ENCODE data around the gene LMX1A. TPM values are rescaled to one million over a fixed set of nuclear protein-coding genes. Genes with fewer than 3 reads are reported as not detected.

Gene LMX1A
- total and polyA plus RNA-seq, 2 of the 13 experiments (the other 11 are each of a cell fraction or from before 2014, with no cell fraction given): 0.07 TPM; not detected in 1

- TF ChIP-seq, protein P1, sequence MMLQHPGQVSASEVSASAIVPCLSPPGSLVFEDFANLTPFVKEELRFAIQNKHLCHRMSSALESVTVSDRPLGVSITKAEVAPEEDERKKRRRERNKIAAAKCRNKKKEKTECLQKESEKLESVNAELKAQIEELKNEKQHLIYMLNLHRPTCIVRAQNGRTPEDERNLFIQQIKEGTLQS (CRISPR knock-in tag; IDR thresholded peaks at IDR 0.05): no peak
- TF ChIP-seq RORA (CRISPR knock-in tag; IDR thresholded peaks at IDR 0.05): no peak
Observed at GRCh38 chr1:165226326-165226725, 130.2 kb downstream of the LMX1A start (continued).

GRCh38 chr1:165225650-165226049 is 130.9 kb downstream of the LMX1A start:
- CTCF ChIA-PET (ENCODE audit: low intra/inter-chr PET ratio, low total read pairs): no interaction called here

More at GRCh38 chr1:165225650-165226049, 130.9 kb downstream of the LMX1A start:
- in situ Hi-C loops (cut with HindIII; ENCODE audit: extremely low pct_ligation_motif_present, low pct_unique_long_range_greater_than_20kb): no loop called here
- Histone ChIP-seq H3K9ac (ENCODE audit: insufficient read depth, low read depth, low read length) (no peak overlapping the region), H3K4me3 (replicated peaks in 1 of 3; ENCODE audit: insufficient read depth in 1 of 3, low read depth in 2 of 3, low read length in 3 of 3) (no peak overlapping the region), H2AFZ (ENCODE audit: low read length) (no peak overlapping the region), H3K36me3 (replicated peaks in 1 of 2; ENCODE audit: control insufficient read depth in 1 of 2, insufficient read depth in 2 of 2, low read length in 2 of 2) (no peaks in the 10 kb centered on the region), H4K20me1 (ENCODE audit: insufficient read depth, low read length) (no peaks in the 10 kb centered on the region), H3K4me2 (ENCODE audit: low read depth, low read length) (no peak overlapping the region), H3K4me1 (ENCODE audit: insufficient read depth, low read length) (peaks cover 35% of the 10 kb centered on the region), H3K27me3 (ENCODE audit: control insufficient read depth in 1 of 2, insufficient read depth in 2 of 2, low read length in 2 of 2) (peaks cover 0 to 1% of the 10 kb centered on the region in 2 experiments; a peak in 1 of 5 replicates), H3K79me2 (ENCODE audit: insufficient read depth, low read length) (no peaks in the 10 kb centered on the region), H3K27ac (ENCODE audit: extremely low read length, insufficient read depth, low read length) (no peak overlapping the region), H3K9me3 (ENCODE audit: low read length) (no peaks in the 10 kb centered on the region)
- DNase-seq (ENCODE audit: low spot score): no peak
- TF ChIP-seq CAMTA2 (CRISPR knock-in tag; IDR thresholded peaks at IDR 0.05; ENCODE audit: borderline replicate concordance) (no peak), FOXO1 (CRISPR knock-in tag; IDR thresholded peaks at IDR 0.05) (no peak), ZBTB40 (IDR thresholded peaks at IDR 0.05) (no peak), ZBTB40 (CRISPR knock-in tag; IDR thresholded peaks at IDR 0.05) (no peak), ATAD3A (CRISPR knock-in tag; IDR thresholded peaks at IDR 0.05) (no peak), ZNF180 (CRISPR knock-in tag; IDR thresholded peaks at IDR 0.05; ENCODE audit: borderline replicate concordance, low read depth) (no peak), ARNTL (CRISPR knock-in tag; IDR thresholded peaks at IDR 0.05) (no peak), RAD51 (IDR thresholded peaks at IDR 0.05; ENCODE audit: borderline replicate concordance) (no peak), KDM5A (IDR thresholded peaks at IDR 0.05; ENCODE audit: borderline replicate concordance, low read length) (no peak)
- POLR2A ChIA-PET: no interaction called here
- FAIRE-seq: no peak
- intact Hi-C loops (cut with micrococcal nuclease; ENCODE audit: unreplicated experiment): loop anchor here (10.0 kb wide), 1 partner anchor 61 kb away; no protein-coding TSS in a partner anchor
- 71% methylated on average over 1 of the region's 1 CpG for WGBS (ENCODE audit: low lambda C conversion rate)
- BruUV-seq (replicated peaks): no TSS peak
- ATAC-seq: no peak
